RPMI7951 (cell line): Measurements from ENCODE around the gene OGT. TPM values are rescaled to one million over a fixed set of nuclear protein-coding genes. Genes with fewer than 3 reads are reported as not detected.

ENCODE experiments used
- DNase-seq: peaks from one replicate; pipeline ENCODE4 v3.0.0-alpha.2; 2012; ENCODE audit warnings: low read depth
- total RNA-seq: library from RNA; depleted of rRNA; stranded (reverse); fragments of >200 nt; shearing (Covaris generic); gene quantifications from 2 replicates; pipeline ENCODE4 v1.2.3, GENCODE V29; 2014; rRNA removed

OGT gene
- total RNA-seq, 1 experiment from 2014 or later, result 92.4 TPM

- DNase-seq, result peak; percentile 19
These were observed 89.9 kb downstream of the OGT start for GRCh38 chrX:71622576-71623450.

GRCh38 chrX:71623714-71624113 lies 90.8 kb downstream of the OGT start:
- no peak for DNase-seq

- DNase-seq, result no peak
These were observed 92.6 kb downstream of the OGT start for GRCh38 chrX:71625471-71625870.

Other genes starting within 250 kb of the OGT start
- 487 and 489 TPM in 2 replicates for gene NONO, start 249.5 kb upstream of the OGT start, total RNA-seq
- gene ITGB1BP2, start 231.4 kb upstream of the OGT start, total RNA-seq, result 0.96 and 0.98 TPM in 2 replicates
- 16.0 and 18.8 TPM in 2 replicates for gene TAF1, start 166.7 kb upstream of the OGT start, total RNA-seq
- gene GCNA, start 45.3 kb downstream of the OGT start, total RNA-seq, result 2.4 and 4.2 TPM in 2 replicates
- gene CXCR3, start 85.4 kb downstream of the OGT start, total RNA-seq, result not detected in 2 replicates
- gene CXorf49, start 185.2 kb downstream of the OGT start, total RNA-seq, result not detected in 2 replicates
- gene CXorf49B, start 230.2 kb downstream of the OGT start, total RNA-seq, result not detected in 2 replicates